IPS DF 6.9 (cell line): ENCODE results near the gene SIRPD.

Experiments
- DNase-seq: peaks from one replicate; pipeline ENCODE4 v3.0.0-alpha.2; 2013; ENCODE audit warnings: low read depth, low spot score
- H3K27ac ChIP-seq: one replicate; pipeline ENCODE4 v1.5.1; 2013; ENCODE audit warnings: low read length, control low read depth
- H3K27me3 ChIP-seq: 2 replicates; pipeline ENCODE4 v1.6.1; 2013; ENCODE audit warnings: mild to moderate bottlenecking, low read length; ENCODE audit not compliant: control insufficient read depth, insufficient read depth
- H3K36me3 ChIP-seq: 2 replicates; pipeline ENCODE4 v1.6.1; 2013; ENCODE audit warnings: low read length; ENCODE audit not compliant: control insufficient read depth, insufficient read depth
- H3K4me1 ChIP-seq: 2 replicates; pipeline ENCODE4 v1.6.1; 2013; ENCODE audit warnings: low read length; ENCODE audit not compliant: control insufficient read depth, insufficient read depth
- H3K4me3 ChIP-seq: 2 replicates; pipeline ENCODE4 v1.5.1; 2013; ENCODE audit warnings: mild to moderate bottlenecking, low read length
- H3K9me3 ChIP-seq: 2 replicates; pipeline ENCODE4 v1.6.1; 2013; ENCODE audit warnings: low read length, inconsistent platforms; ENCODE audit not compliant: control insufficient read depth, insufficient read depth
- WGBS: extraction: QIAGEN DNeasy Blood & Tissue Kit; methylation state at CpG from one replicate; pipeline ENCODE4 v1.1.7; 2013; ENCODE audit warnings: mixed read lengths, missing lambda C conversion rate; ENCODE audit not compliant: insufficient read length, insufficient coverage; 5-methylcytosine and 5-hydroxymethylcytosine counted together

SIRPD gene

DNA sequence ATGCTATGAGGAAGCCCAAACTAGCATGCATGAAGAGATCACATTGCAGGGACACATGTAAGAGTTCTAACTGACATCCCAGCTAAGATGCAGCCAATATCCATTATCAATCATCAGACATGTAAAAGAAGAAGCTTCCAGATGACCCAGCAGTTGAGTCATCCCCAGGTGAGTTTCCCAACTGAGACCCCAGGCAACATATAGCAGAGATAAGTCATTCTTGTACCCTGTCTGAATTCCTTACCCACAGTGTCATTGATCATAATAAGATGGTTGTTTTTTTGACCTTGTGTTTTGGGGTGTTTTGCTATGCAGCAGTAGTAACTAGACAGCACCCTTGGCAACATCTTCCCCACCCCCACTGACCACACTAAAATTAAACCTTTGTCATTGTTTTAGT, 18.9 kb downstream of the SIRPD start:
- Histone ChIP-seq H3K36me3 (no peaks in the 10 kb centered on the region), H3K9me3 (no peaks in the 10 kb centered on the region), H3K4me1 (no peaks in the 10 kb centered on the region), H3K27ac (no peak overlapping the region), H3K4me3 (no peak overlapping the region), H3K27me3 (no peaks in the 10 kb centered on the region)
- DNase-seq = no peak

DNA sequence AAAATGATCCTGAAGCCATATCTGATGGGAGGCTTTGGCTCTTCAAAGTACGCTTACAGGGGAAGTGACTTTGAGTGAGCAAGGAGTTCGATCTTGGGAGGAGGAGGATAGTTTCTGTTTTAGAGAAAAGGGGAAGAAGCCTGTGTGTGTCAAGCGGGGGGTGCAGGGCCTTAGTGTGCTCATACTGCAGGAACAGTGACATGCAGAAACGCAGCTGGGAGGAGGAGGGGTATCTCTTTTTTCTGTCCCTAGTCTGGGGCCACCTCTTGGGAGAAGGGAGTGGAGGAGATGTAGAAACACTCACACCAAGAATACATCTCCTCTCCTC, 19.8 kb downstream of the SIRPD start:
- Histone ChIP-seq H3K27me3 (no peaks in the 10 kb centered on the region), H3K9me3 (no peaks in the 10 kb centered on the region), H3K27ac (no peak overlapping the region), H3K4me1 (no peaks in the 10 kb centered on the region), H3K4me3 (no peak overlapping the region), H3K36me3 (no peaks in the 10 kb centered on the region)
- WGBS = no CpG with 5 or more reads among the region's 4 CpGs
- DNase-seq = no peak

DNA sequence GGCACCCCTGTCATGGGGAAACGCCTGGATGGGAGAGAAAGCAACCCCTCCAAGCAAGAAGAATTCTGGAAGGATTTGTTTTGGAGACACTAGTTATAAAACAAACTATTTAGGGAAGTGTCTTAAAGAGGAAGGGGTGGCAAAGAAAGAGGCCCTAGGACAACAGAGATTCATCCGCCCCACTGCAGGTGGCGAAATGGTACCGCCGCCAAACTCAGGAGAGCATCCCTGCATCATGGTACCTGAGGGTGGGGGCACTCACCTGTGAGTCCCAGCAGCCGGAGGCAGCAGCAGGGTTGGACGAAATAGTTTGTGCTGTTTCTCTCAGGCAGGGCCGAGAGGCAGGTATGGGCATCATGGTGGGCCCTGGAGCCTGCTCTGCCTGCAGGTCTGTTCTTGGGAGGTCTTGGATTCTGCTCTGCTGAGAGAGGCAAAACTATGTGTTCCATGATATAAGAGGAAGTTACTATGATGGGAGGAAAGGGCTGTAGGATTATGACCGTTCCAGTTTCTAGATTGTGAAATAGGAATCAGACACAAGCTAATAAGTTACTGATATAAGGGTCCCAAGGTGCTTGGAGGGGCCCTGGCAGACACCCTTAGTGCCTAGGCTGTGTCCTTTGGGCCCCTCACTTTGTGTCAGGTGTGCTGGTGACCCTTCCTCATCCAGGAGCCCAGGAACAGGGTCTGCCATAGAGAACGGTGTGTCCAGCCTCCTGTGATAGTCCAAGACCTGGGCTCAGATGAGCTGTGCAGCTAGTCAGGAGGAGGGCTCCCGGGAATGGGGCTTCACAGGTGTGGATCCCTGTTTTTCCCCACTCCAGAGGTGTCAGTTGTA, 20.4 kb downstream of the SIRPD start:
- H3K4me3 ChIP-seq = no peak overlapping the region
- no peaks in the 10 kb centered on the region for H3K36me3 ChIP-seq
- no peak for DNase-seq
- no peak overlapping the region for H3K27ac ChIP-seq
- H3K4me1 ChIP-seq = no peaks in the 10 kb centered on the region
- no CpG with 5 or more reads among the region's 11 CpGs for WGBS
- no peaks in the 10 kb centered on the region for H3K9me3 ChIP-seq
- H3K27me3 ChIP-seq = no peaks in the 10 kb centered on the region

DNA sequence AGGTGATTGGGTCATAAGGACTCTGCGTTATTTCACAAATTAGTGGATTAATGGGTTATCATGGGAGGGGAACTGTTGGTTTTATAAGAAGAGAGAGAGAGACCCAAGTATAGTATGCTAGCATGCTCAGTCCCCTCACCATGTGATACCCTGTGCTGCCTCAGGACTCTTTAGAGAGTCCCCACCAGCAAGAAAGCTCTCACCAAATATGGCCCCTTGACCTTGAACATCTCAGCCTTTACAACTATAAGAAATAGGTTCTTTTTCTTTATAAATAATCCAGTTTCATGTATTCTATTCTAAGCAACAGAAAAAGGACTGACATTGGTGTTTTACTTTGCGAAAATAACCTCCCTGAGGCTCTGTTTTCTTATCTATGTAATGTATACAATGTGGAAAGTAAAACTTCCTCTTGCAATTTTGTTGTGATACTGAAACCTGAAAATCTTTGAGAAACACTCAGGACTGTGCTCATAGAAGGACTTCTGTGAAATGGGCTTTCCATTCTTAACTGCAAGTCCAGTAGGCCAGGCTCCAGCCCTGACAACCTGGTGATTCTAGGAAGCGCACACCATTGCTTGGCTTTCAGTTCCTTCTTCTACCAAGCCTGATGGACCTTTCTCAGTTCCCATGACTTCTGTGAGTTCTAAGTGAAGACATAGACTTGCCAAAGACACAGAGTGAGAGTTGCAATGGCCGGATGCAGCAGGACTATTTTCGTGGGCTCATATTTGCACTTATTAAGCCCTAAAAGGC, 21.9 kb downstream of the SIRPD start:
- H3K27me3 ChIP-seq = no peaks in the 10 kb centered on the region

DNA sequence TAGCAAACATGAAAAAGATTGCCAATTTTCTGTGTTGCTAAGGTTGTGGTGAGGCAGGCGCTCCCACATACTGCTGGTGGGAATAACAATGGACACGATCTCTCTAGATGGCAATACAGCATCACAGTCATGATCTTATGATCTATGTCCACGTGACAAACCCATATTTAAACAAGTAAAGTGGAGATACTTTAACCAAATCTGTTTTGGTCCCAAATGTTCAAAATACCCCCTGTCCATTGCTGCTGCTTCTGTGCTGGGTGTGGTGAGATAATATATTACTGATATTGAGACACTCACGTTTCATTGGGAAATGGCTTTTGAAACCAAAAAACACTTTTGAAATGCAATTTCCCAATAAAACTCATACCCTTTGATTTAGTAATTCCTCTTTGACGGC, 23.0 kb downstream of the SIRPD start:
- Histone ChIP-seq H3K27ac (no peak overlapping the region), H3K9me3 (no peaks in the 10 kb centered on the region), H3K4me1 (no peaks in the 10 kb centered on the region), H3K4me3 (no peak overlapping the region), H3K36me3 (no peaks in the 10 kb centered on the region), H3K27me3 (no peaks in the 10 kb centered on the region)
- no peak for DNase-seq
- WGBS = no CpG with 5 or more reads among the region's 5 CpGs

More for the DNA sequence above, 21.9 kb downstream of the SIRPD start:
- Histone ChIP-seq H3K4me1 (no peaks in the 10 kb centered on the region), H3K36me3 (no peaks in the 10 kb centered on the region), H3K4me3 (no peak overlapping the region), H3K9me3 (no peaks in the 10 kb centered on the region), H3K27ac (no peak overlapping the region)
- no CpG with 5 or more reads among the region's 5 CpGs for WGBS
- no peak for DNase-seq

DNA sequence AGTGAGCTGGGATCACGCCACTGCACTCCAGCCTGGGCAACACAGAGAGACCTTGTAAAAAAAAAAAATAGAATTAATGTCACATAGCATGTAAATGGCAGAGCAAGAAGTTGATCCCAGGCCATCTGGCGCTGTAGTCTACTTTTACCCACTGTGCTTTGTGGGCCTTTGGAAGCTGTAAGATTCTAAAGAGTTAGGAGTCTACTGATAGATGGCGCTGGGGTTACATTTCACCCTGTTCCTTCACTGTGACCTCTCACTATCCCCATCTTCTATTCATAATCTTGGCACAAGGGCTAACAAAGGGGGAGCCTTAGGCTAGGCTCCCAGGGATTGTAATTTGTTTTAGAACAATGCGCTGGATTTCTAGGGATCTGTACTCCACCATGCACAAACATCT, 24.4 kb downstream of the SIRPD start:
- no peaks in the 10 kb centered on the region for H3K27me3 ChIP-seq
- no peaks in the 10 kb centered on the region for H3K36me3 ChIP-seq
- DNase-seq = no peak
- H3K9me3 ChIP-seq = no peaks in the 10 kb centered on the region
- H3K4me1 ChIP-seq = no peaks in the 10 kb centered on the region
- H3K4me3 ChIP-seq = no peak overlapping the region
- H3K27ac ChIP-seq = no peak overlapping the region
- WGBS = no CpG with 5 or more reads among the region's 4 CpGs

DNA sequence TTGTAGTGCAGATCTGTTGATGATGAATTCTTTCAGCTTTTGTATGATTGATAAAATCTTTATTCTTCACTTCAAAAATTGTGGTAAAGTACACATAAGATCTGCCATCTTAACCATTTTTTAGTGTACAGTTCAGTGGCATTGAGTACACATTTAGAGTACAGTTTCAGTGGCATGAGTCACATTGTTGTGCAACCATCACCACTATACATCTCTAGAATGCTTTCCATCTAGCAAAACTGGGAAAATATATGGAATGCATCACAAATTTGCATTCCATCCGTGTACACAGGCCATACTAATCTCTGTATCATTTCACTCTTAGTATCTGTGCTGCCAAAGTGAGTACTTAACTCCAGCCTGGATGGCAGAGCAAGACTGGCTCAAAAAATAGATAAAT, 28.7 kb downstream of the SIRPD start:
- Histone ChIP-seq H3K27me3 (no peaks in the 10 kb centered on the region), H3K27ac (no peak overlapping the region), H3K4me1 (no peaks in the 10 kb centered on the region), H3K4me3 (no peak overlapping the region), H3K9me3 (no peaks in the 10 kb centered on the region), H3K36me3 (no peaks in the 10 kb centered on the region)
- no CpG with 5 or more reads among the region's 1 CpG for WGBS
- DNase-seq = no peak

DNA sequence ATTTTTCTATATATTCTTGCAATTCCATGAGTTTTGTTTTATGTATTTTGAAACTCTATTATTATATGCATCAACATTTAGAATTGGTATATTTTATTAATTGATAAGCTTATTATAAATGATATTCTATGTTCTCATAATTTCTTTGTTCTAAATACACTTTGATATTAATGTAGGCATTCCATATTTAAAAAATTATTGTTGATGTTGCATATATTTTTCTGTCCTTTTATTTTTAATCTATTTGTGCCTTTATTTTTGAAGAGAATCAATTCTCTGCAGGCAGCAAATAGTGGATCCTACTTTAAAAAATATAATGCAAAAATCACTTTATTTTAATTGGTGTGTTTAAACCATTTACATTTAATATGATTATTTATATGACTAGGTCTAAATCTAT, 29.6 kb downstream of the SIRPD start:
- Histone ChIP-seq H3K4me3 (no peak overlapping the region), H3K4me1 (no peaks in the 10 kb centered on the region), H3K27ac (no peak overlapping the region), H3K9me3 (no peaks in the 10 kb centered on the region), H3K27me3 (no peaks in the 10 kb centered on the region), H3K36me3 (no peaks in the 10 kb centered on the region)
- DNase-seq = no peak

DNA sequence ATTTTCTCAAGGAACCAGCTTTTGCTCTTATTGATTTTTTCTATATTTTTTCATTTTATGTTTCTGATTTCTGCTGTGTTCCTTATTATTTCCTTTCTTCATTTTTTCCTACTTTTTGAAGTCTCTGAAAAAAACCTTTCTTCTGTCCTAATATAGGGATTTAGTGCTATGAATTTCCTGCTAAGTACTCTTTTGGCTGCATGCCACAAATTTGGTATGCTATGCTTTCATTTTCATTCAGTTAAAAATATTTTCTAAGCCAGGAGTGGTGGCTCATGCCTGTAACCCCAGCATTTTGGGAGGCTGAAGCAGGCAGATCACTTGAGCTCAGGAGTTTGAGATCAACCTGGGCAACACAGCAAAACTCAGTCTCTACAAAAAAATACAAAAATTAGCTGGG, 30.6 kb downstream of the SIRPD start:
- no peaks in the 10 kb centered on the region for H3K27me3 ChIP-seq
- no peak overlapping the region for H3K27ac ChIP-seq
- DNase-seq = no peak
- no peaks in the 10 kb centered on the region for H3K4me1 ChIP-seq
- H3K9me3 ChIP-seq = no peaks in the 10 kb centered on the region
- no peak overlapping the region for H3K4me3 ChIP-seq
- H3K36me3 ChIP-seq = no peaks in the 10 kb centered on the region

DNA sequence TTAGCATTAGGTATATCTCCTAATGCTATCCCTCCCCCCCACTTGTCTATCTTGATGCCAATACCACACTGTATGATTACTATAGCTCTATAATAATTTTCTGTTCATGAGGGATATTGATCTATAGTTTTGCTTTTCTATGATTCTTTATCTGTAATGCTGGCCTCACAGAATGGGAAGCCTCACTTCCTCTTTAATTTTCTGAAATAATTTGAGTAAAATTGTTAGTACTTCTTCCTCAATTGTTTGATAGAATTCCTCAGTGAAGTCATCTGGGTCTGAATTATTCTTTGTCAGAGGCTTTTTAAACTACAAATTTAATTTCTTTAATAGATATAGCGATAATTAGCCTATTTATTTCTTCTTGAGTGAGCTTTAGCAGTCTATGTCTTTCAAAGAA, 31.2 kb downstream of the SIRPD start:
- Histone ChIP-seq H3K27ac (no peak overlapping the region), H3K4me3 (no peak overlapping the region), H3K4me1 (no peaks in the 10 kb centered on the region), H3K27me3 (no peaks in the 10 kb centered on the region), H3K9me3 (no peaks in the 10 kb centered on the region), H3K36me3 (no peaks in the 10 kb centered on the region)
- no peak for DNase-seq
- no CpG with 5 or more reads among the region's 1 CpG for WGBS

DNA sequence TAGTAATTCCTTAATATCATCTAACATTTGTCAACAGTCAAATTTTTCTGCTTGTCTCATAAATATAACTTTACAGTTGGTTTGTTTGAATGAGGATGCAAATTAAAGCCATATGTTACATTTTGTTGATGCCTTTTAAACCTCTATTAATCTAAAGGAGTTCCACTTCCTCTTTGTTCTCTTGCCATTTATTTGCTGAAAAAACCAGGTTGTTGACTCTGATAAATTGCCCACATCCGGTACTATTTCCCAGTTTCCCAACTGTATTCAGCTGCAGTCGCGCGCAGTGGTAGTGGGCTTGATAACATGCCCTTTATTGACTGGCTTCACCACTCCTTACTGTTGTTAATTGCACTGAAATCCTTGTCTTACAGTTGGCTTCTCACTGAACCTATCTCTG, 33.5 kb downstream of the SIRPD start:
- DNase-seq = no peak
- no peaks in the 10 kb centered on the region for H3K9me3 ChIP-seq
- no peaks in the 10 kb centered on the region for H3K4me1 ChIP-seq
- no peaks in the 10 kb centered on the region for H3K36me3 ChIP-seq
- WGBS = no CpG with 5 or more reads among the region's 4 CpGs
- H3K27ac ChIP-seq = no peak overlapping the region
- no peak overlapping the region for H3K4me3 ChIP-seq
- H3K27me3 ChIP-seq = no peaks in the 10 kb centered on the region
